HEK293 (cell line): ENCODE results near the gene ANKRD11.

ENCODE experiments used
- CTCF ChIA-PET: fragments of 350-600 bp; formaldehyde crosslinking; extraction: SDS; loops from one replicate; lab custom pipeline; 2021; ENCODE audit warnings: antibody characterized with exemption; lab: Yijun Ruan, JAX
- POLR2A ChIA-PET: fragments of 300-600 bp; formaldehyde crosslinking; extraction: SDS; loops from one replicate; lab custom pipeline; 2020; ENCODE audit warnings: antibody characterized with exemption, inconsistent platforms; lab: Yijun Ruan, JAX
- H3K27ac ChIP-seq: fragments of 200-500 bp; sonication (Bioruptor generic); 2 replicates; pipeline ENCODE4 v1.5.1; 2014; ENCODE audit warnings: low read depth, low read length, control low read depth, inconsistent platforms; ENCODE audit errors: extremely low read depth
- H3K36me3 ChIP-seq, 2 experiments: fragments of 200-500 bp in 1 of 2; sonication (Bioruptor generic) in 1 of 2; 1 replicate in 1 of 2; 2 replicates in 1 of 2; pipeline ENCODE4 v1.5.1; 2014 to 2017; ENCODE audit warnings: inconsistent platforms in 2 of 2, low read length in 2 of 2; ENCODE audit not compliant: control insufficient read depth in 2 of 2, insufficient read depth in 1 of 2
- H3K4me1 ChIP-seq: fragments of 200-500 bp; sonication (Bioruptor generic); 2 replicates; pipeline ENCODE4 v1.5.1; 2014; ENCODE audit warnings: mild to moderate bottlenecking, low read length, inconsistent platforms; ENCODE audit not compliant: control insufficient read depth, insufficient read depth
- H3K4me3 ChIP-seq: 2 replicates; pipeline ENCODE4 v1.5.1; 2011; ENCODE audit warnings: low read depth, mild to moderate bottlenecking, control low read depth, low read length, moderate library complexity
- H3K9me3 ChIP-seq: fragments of 200-500 bp; sonication (Bioruptor generic); 2 replicates; pipeline ENCODE4 v1.5.1; 2014; ENCODE audit warnings: low read depth, low read length, inconsistent platforms; ENCODE audit not compliant: control insufficient read depth, insufficient read depth
- BCL11A ChIP-seq: fragments of 450-650 bp; formaldehyde crosslinking; IDR thresholded peaks from 2 replicates; pipeline ENCODE4 v1.5.1; 2016; ENCODE audit warnings: low read depth, missing biosample characterization, missing genetic modification characterization
- EGR2 ChIP-seq: fragments of 450-650 bp; formaldehyde crosslinking; IDR thresholded peaks from 2 replicates; pipeline ENCODE4 v1.5.1; 2016; ENCODE audit warnings: low read depth, missing biosample characterization, missing genetic modification characterization
- KLF9 ChIP-seq: fragments of 450-650 bp; formaldehyde crosslinking; IDR thresholded peaks from 2 replicates; pipeline ENCODE4 v1.5.1; 2016; ENCODE audit warnings: missing biosample characterization, missing genetic modification characterization, low read depth
- OVOL3 ChIP-seq: fragments of 450-650 bp; formaldehyde crosslinking; IDR thresholded peaks from 2 replicates; pipeline ENCODE4 v1.5.1; 2016; ENCODE audit warnings: missing biosample characterization, missing genetic modification characterization
- PRDM2 ChIP-seq: fragments of 450-650 bp; formaldehyde crosslinking; IDR thresholded peaks from 2 replicates; pipeline ENCODE4 v1.5.1; 2016; ENCODE audit warnings: missing biosample characterization, missing genetic modification characterization, borderline replicate concordance
- PRDM6 ChIP-seq: fragments of 450-650 bp; formaldehyde crosslinking; IDR thresholded peaks from 2 replicates; pipeline ENCODE4 v1.5.1; 2017; ENCODE audit warnings: missing biosample characterization, missing genetic modification characterization
- ZBTB1 ChIP-seq: fragments of 450-650 bp; formaldehyde crosslinking; IDR thresholded peaks from 2 replicates; pipeline ENCODE4 v1.5.1; 2016; ENCODE audit warnings: missing biosample characterization, missing genetic modification characterization
- ZBTB20 ChIP-seq: fragments of 450-650 bp; formaldehyde crosslinking; IDR thresholded peaks from 2 replicates; pipeline ENCODE4 v1.5.1; 2016; ENCODE audit warnings: missing biosample characterization, missing genetic modification characterization
- ZFHX2 ChIP-seq: fragments of 450-650 bp; formaldehyde crosslinking; conservative IDR thresholded peaks from 2 replicates; pipeline ENCODE4 v1.5.1; 2016; ENCODE audit warnings: missing biosample characterization, missing genetic modification characterization
- ZNF140 ChIP-seq: fragments of 450-650 bp; formaldehyde crosslinking; IDR thresholded peaks from 2 replicates; pipeline ENCODE4 v1.5.1; 2016; ENCODE audit warnings: missing biosample characterization, missing genetic modification characterization
- ZNF155 ChIP-seq: fragments of 450-650 bp; formaldehyde crosslinking; IDR thresholded peaks from 2 replicates; pipeline ENCODE4 v1.5.1; 2016; ENCODE audit warnings: missing biosample characterization, missing genetic modification characterization
- ZNF423 ChIP-seq: fragments of 450-650 bp; formaldehyde crosslinking; IDR thresholded peaks from 2 replicates; pipeline ENCODE4 v1.5.1; 2016; ENCODE audit warnings: missing biosample characterization, missing genetic modification characterization
- ZNF501 ChIP-seq: fragments of 450-650 bp; formaldehyde crosslinking; IDR thresholded peaks from 2 replicates; pipeline ENCODE4 v1.5.1; 2016; ENCODE audit warnings: missing biosample characterization, missing genetic modification characterization
- ZNF555 ChIP-seq: fragments of 450-650 bp; formaldehyde crosslinking; conservative IDR thresholded peaks from 2 replicates; pipeline ENCODE4 v1.5.1; 2017; ENCODE audit warnings: missing biosample characterization, mild to moderate bottlenecking, missing genetic modification characterization, inconsistent platforms
- ZNF624 ChIP-seq: fragments of 450-650 bp; formaldehyde crosslinking; IDR thresholded peaks from 2 replicates; pipeline ENCODE4 v1.5.1; 2017; ENCODE audit warnings: missing biosample characterization, missing genetic modification characterization
- ZNF701 ChIP-seq: fragments of 450-650 bp; formaldehyde crosslinking; IDR thresholded peaks from 2 replicates; pipeline ENCODE4 v1.5.1; 2016; ENCODE audit warnings: missing biosample characterization, missing genetic modification characterization
- ZNF747 ChIP-seq: fragments of 450-650 bp; formaldehyde crosslinking; IDR thresholded peaks from 2 replicates; pipeline ENCODE4 v1.5.1; 2016; ENCODE audit warnings: missing biosample characterization, missing genetic modification characterization
- ZNF792 ChIP-seq: fragments of 450-650 bp; formaldehyde crosslinking; IDR thresholded peaks from 2 replicates; pipeline ENCODE4 v1.5.1; 2016; ENCODE audit warnings: missing biosample characterization, missing genetic modification characterization
- TF ChIP-seq, protein P1 (sequence below): fragments of 450-650 bp; formaldehyde crosslinking; IDR thresholded peaks from 2 replicates; pipeline ENCODE4 v1.5.1; 2016; ENCODE audit warnings: missing biosample characterization, missing genetic modification characterization

Gene ANKRD11

DNA sequence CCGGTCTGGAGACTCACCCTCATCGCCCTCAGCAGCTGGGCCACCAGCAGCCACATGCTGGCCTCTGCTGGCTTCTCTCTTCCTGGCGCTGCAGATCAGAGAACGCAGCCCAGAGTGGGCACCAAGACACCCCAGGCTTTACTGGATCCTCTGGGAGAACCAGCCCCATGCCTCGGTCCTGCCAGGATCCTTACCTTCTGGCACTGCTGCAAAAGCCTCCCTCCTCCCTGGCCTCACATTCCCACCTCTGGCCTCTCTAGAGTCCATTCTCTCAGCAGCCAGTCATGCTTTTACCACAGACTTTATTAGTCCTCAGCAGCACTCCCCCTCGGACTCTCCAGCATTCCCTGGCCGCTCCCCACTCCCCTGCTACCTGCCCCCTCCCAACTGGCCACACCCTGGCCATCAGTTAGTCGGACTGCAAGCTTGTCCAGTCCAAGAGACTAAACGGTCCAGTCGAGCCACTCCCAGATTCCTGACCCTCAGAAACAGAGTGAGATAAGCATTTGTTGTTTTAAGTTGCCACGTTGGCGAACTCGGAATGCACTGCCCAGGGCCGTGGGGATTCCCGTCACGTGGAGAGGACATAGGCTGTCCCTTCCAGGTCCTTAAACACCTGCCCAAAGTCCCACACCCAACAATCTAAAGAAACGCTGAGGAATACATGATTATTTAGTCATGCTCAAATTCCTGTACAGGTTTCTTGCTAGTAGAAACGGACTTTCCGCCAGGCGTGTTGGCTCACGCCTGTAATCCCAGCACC lies 11.9 kb upstream of the ANKRD11 start:
- Histone ChIP-seq H3K4me1 (no peaks in the 10 kb centered on the region), H3K27ac (no peak overlapping the region), H3K4me3 (no peak overlapping the region), H3K36me3 (no peaks in the 10 kb centered on the region; a peak in 1 of 3 replicates), H3K9me3 (no peaks in the 10 kb centered on the region)
- CTCF ChIA-PET = interaction anchor here (0.6 to 0.7 kb wide), 3 partner anchors 11 to 852 kb away, joined by 3 to 4 read pairs (median 4); no protein-coding TSS in a partner anchor
- peak; percentile 33; the same call in 1 of the 2 replicates for TF ChIP-seq ZBTB20
- TF ChIP-seq ZNF423 (tag by site-specific recombination) = no peak
- POLR2A ChIA-PET = interaction anchor here (0.7 kb wide), 1 partner anchor 86 kb away, joined by 8 read pairs; no protein-coding TSS in a partner anchor

DNA sequence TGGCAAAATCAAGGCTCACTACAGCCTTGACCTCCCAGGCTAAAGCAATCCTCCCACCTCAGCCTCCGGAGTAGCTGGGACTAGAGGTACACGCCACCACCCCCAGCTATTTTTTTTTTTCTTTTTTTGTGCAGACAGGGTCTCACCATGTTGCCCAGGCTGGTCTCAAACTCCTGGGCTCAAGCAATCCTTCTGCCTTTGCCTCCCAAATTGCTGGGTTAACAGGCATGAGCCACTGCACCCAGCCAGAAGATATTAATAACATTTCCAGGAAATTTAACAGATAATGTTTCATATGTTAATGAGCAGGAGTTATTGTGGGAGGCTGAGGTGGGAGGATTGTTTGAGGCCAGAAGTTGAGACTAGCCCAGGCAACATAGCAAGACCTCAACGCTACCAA lies 9.4 kb upstream of the ANKRD11 start:
- Histone ChIP-seq H3K4me3 (no peak overlapping the region), H3K36me3 (no peaks in the 10 kb centered on the region; a peak in 1 of 3 replicates), H3K27ac (no peak overlapping the region), H3K9me3 (no peaks in the 10 kb centered on the region), H3K4me1 (no peaks in the 10 kb centered on the region)
- TF ChIP-seq, protein P1, sequence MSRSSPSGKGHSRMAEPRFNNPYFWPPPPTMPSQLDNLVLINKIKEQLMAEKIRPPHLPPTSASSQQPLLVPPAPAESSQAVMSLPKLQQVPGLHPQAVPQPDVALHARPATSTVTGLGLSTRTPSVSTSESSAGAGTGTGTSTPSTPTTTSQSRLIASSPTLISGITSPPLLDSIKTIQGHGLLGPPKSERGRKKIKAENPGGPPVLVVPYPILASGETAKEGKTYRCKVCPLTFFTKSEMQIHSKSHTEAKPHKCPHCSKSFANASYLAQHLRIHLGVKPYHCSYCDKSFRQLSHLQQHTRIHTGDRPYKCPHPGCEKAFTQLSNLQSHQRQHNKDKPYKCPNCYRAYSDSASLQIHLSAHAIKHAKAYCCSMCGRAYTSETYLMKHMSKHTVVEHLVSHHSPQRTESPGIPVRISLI = no peak
- TF ChIP-seq ZNF555 (tag by site-specific recombination) (no peak), PRDM6 (no peak), ZNF792 (tag by site-specific recombination) (no peak), ZNF155 (tag by site-specific recombination) (no peak), EGR2 (tag by site-specific recombination) (peak; percentile 76), BCL11A (tag by site-specific recombination) (no peak), PRDM2 (no peak), KLF9 (tag by site-specific recombination) (no peak), ZNF140 (tag by site-specific recombination) (no peak), ZNF747 (no peak), ZNF624 (tag by site-specific recombination) (no peak), OVOL3 (tag by site-specific recombination) (no peak), ZNF701 (tag by site-specific recombination) (no peak), ZBTB1 (tag by site-specific recombination) (no peak), ZNF501 (tag by site-specific recombination) (no peak), ZFHX2 (peak; percentile 53; the same call in 1 of the 2 replicates)
- ChIA-PET POLR2A (no interaction called here), CTCF (no interaction called here)
